ENCODE results near the gene CLNK.

GRCh38 chr4:10721616-10722015 lies 37.0 kb upstream of the CLNK start:
- TF ChIP-seq CTCF (IDR thresholded peaks at IDR 0.05; ENCODE audit: low read depth, low read length, missing input control): no peak
- TF ChIP-seq REST (IDR thresholded peaks at IDR 0.05): no peak
- no peak for TF ChIP-seq RAD21 (IDR thresholded peaks at IDR 0.05)
